ENCODE data around the gene DYNLT4. TPM values are rescaled to one million over a fixed set of nuclear protein-coding genes. Genes with fewer than 3 reads are reported as not detected.
"Not testable (repeated sequence)": the region's sequence is repeated elsewhere in the genome, so short reads cannot be mapped to it uniquely, and the experiment has no call there.

Gene DYNLT4
- total RNA-seq, 2 donors from 2014 or later = 5.5 to 6.2 TPM

GRCh38 chr1:44824392-44824791, 17.2 kb upstream of the DYNLT4 start:
- H3K27me3 Mint-ChIP-seq; H3K36me3 Mint-ChIP-seq (ENCODE audit: low read depth); H3K4me3 Mint-ChIP-seq; DNase-seq; H3K9me3 ChIP-seq (ENCODE audit: control insufficient read depth, low read length, poor library complexity, severe bottlenecking); ATAC-seq: not testable (repeated sequence)
- H3K4me1 Mint-ChIP-seq = peaks cover 19% of the 10 kb centered on the region
- peak overlapping the region; percentile 27 for H3K27ac Mint-ChIP-seq

- DNase-seq (no peak), ATAC-seq (no peak)
- Mint-ChIP-seq H3K27ac (peak overlapping the region; percentile 57), H3K4me1 (peaks cover 26% of the 10 kb centered on the region), H3K36me3 (ENCODE audit: low read depth) (no peaks in the 10 kb centered on the region), H3K4me3 (no peak overlapping the region), H3K27me3 (no peaks in the 10 kb centered on the region)
- H3K9me3 ChIP-seq (ENCODE audit: control insufficient read depth, low read length, poor library complexity, severe bottlenecking) = no peaks in the 10 kb centered on the region
Measured at GRCh38 chr1:44822981-44823451, 15.9 kb upstream of the DYNLT4 start.

GRCh38 chr1:44822131-44822701, 15.1 kb upstream of the DYNLT4 start:
- ATAC-seq = no peak
- no peaks in the 10 kb centered on the region for H3K27me3 Mint-ChIP-seq
- H3K27ac Mint-ChIP-seq = peak overlapping the region; percentile 100

GRCh38 chr1:44821240-44821715, 14.1 kb upstream of the DYNLT4 start:
- no peak for ATAC-seq
- DNase-seq = no peak

More at GRCh38 chr1:44822131-44822701, 15.1 kb upstream of the DYNLT4 start:
- Mint-ChIP-seq H3K36me3 (ENCODE audit: low read depth) (no peaks in the 10 kb centered on the region), H3K4me3 (no peak overlapping the region), H3K4me1 (peaks cover 32% of the 10 kb centered on the region)
- no peaks in the 10 kb centered on the region for H3K9me3 ChIP-seq (ENCODE audit: control insufficient read depth, low read length, poor library complexity, severe bottlenecking)
- DNase-seq = no peak

GRCh38 chr1:44820328-44821239, 13.4 kb upstream of the DYNLT4 start:
- H3K9me3 ChIP-seq (ENCODE audit: control insufficient read depth, low read length, poor library complexity, severe bottlenecking) = no peaks in the 10 kb centered on the region
- Mint-ChIP-seq H3K4me1 (peaks cover 32% of the 10 kb centered on the region), H3K4me3 (peak overlapping the region; percentile 96), H3K27ac (peak overlapping the region; percentile 100), H3K36me3 (ENCODE audit: low read depth) (no peaks in the 10 kb centered on the region), H3K27me3 (no peaks in the 10 kb centered on the region)
- DNase-seq (no peak), ATAC-seq (no peak)

More at GRCh38 chr1:44821240-44821715, 14.1 kb upstream of the DYNLT4 start:
- Mint-ChIP-seq H3K4me3 (peak overlapping the region; percentile 96), H3K27me3 (no peaks in the 10 kb centered on the region), H3K4me1 (peaks cover 32% of the 10 kb centered on the region), H3K36me3 (ENCODE audit: low read depth) (no peaks in the 10 kb centered on the region), H3K27ac (peak overlapping the region; percentile 100)
- no peaks in the 10 kb centered on the region for H3K9me3 ChIP-seq (ENCODE audit: control insufficient read depth, low read length, poor library complexity, severe bottlenecking)

GRCh38 chr1:44819608-44820327, 12.6 kb upstream of the DYNLT4 start:
- H3K9me3 ChIP-seq (ENCODE audit: control insufficient read depth, low read length, poor library complexity, severe bottlenecking) = no peaks in the 10 kb centered on the region
- Mint-ChIP-seq H3K27ac (peak overlapping the region; percentile 100), H3K4me3 (peak overlapping the region; percentile 96), H3K27me3 (no peaks in the 10 kb centered on the region), H3K4me1 (peaks cover 40% of the 10 kb centered on the region), H3K36me3 (ENCODE audit: low read depth) (no peaks in the 10 kb centered on the region)
- ATAC-seq (peak; percentile 79), DNase-seq (peak; percentile 57 to 75 (median 63))

GRCh38 chr1:44819196-44819607, 12.1 kb upstream of the DYNLT4 start:
- DNase-seq (no peak), ATAC-seq (peak; percentile 1)
- peaks cover 41% of the 10 kb centered on the region for H3K4me1 Mint-ChIP-seq
- no peaks in the 10 kb centered on the region for H3K36me3 Mint-ChIP-seq (ENCODE audit: low read depth)
- no peaks in the 10 kb centered on the region for H3K27me3 Mint-ChIP-seq
- no peaks in the 10 kb centered on the region for H3K9me3 ChIP-seq (ENCODE audit: control insufficient read depth, low read length, poor library complexity, severe bottlenecking)
- peak overlapping the region; percentile 100 for H3K27ac Mint-ChIP-seq
- H3K4me3 Mint-ChIP-seq = peak overlapping the region; percentile 96

- ATAC-seq (no peak), DNase-seq (no peak)
- Mint-ChIP-seq H3K27ac (peak overlapping the region; percentile 100), H3K4me1 (peaks cover 45% of the 10 kb centered on the region), H3K27me3 (no peaks in the 10 kb centered on the region), H3K4me3 (peak overlapping the region; percentile 77), H3K36me3 (ENCODE audit: low read depth) (no peaks in the 10 kb centered on the region)
- no peaks in the 10 kb centered on the region for H3K9me3 ChIP-seq (ENCODE audit: control insufficient read depth, low read length, poor library complexity, severe bottlenecking)
Measured at GRCh38 chr1:44817771-44818495, 10.8 kb upstream of the DYNLT4 start.

GRCh38 chr1:44817307-44817706, 10.2 kb upstream of the DYNLT4 start:
- no peaks in the 10 kb centered on the region for H3K27me3 Mint-ChIP-seq
- H3K27ac Mint-ChIP-seq = peak overlapping the region; percentile 100
- ATAC-seq = no peak
- peaks cover 48% of the 10 kb centered on the region for H3K4me1 Mint-ChIP-seq
- H3K36me3 Mint-ChIP-seq (ENCODE audit: low read depth) = no peaks in the 10 kb centered on the region
- no peak overlapping the region for H3K4me3 Mint-ChIP-seq
- no peak for DNase-seq
- H3K9me3 ChIP-seq (ENCODE audit: control insufficient read depth, low read length, poor library complexity, severe bottlenecking) = no peaks in the 10 kb centered on the region

GRCh38 chr1:44815926-44816325, 8.8 kb upstream of the DYNLT4 start:
- peak overlapping the region; percentile 95 for H3K4me3 Mint-ChIP-seq
- DNase-seq; H3K27me3 Mint-ChIP-seq; H3K9me3 ChIP-seq (ENCODE audit: control insufficient read depth, low read length, poor library complexity, severe bottlenecking); ATAC-seq; H3K36me3 Mint-ChIP-seq (ENCODE audit: low read depth): not testable (repeated sequence)
- peak overlapping the region; percentile 100 for H3K27ac Mint-ChIP-seq
- H3K4me1 Mint-ChIP-seq = peaks cover 56% of the 10 kb centered on the region

GRCh38 chr1:44812822-44813543, 5.8 kb upstream of the DYNLT4 start:
- peaks cover 60% of the 10 kb centered on the region for H3K4me1 Mint-ChIP-seq
- H3K27ac Mint-ChIP-seq = peak overlapping the region; percentile 100
- DNase-seq = no peak
- peak overlapping the region; percentile 95 for H3K4me3 Mint-ChIP-seq
- no peaks in the 10 kb centered on the region for H3K36me3 Mint-ChIP-seq (ENCODE audit: low read depth)
- H3K9me3 ChIP-seq (ENCODE audit: control insufficient read depth, low read length, poor library complexity, severe bottlenecking) = no peaks in the 10 kb centered on the region
- no peak for ATAC-seq
- H3K27me3 Mint-ChIP-seq = no peaks in the 10 kb centered on the region

GRCh38 chr1:44811234-44811633, 4.1 kb upstream of the DYNLT4 start:
- no peak for DNase-seq
- Mint-ChIP-seq H3K4me1 (peaks cover 67% of the 10 kb centered on the region), H3K27me3 (no peaks in the 10 kb centered on the region), H3K27ac (peak overlapping the region; percentile 100), H3K4me3 (peak overlapping the region; percentile 82), H3K36me3 (ENCODE audit: low read depth) (peaks cover 5% of the 10 kb centered on the region)
- no peaks in the 10 kb centered on the region for H3K9me3 ChIP-seq (ENCODE audit: control insufficient read depth, low read length, poor library complexity, severe bottlenecking)
- ATAC-seq = no peak

Measured in T-helper 17 cell (primary cell).